ENCODE data around the gene SPO11. TPM values are rescaled to one million over a fixed set of nuclear protein-coding genes. Genes with fewer than 3 reads are reported as not detected.

Gene SPO11
- total RNA-seq, 1 donor from 2014 or later, result not detected

GRCh38 chr20:57291003-57291402 lies 38.6 kb upstream of the SPO11 start:
- no peaks in the 10 kb centered on the region for H3K4me1 ChIP-seq
- H3K36me3 ChIP-seq, result no peaks in the 10 kb centered on the region
- no peak overlapping the region for H3K27ac ChIP-seq
- no peak overlapping the region for H3K4me3 ChIP-seq
- intact Hi-C loops (cut with DNase I), result no loop called here
- ATAC-seq (no peak), DNase-seq (no peak)
- H3K9me3 ChIP-seq, result no peaks in the 10 kb centered on the region
- TF ChIP-seq CTCF (IDR thresholded peaks at IDR 0.05), result no peak
- H3K27me3 ChIP-seq, result peaks cover 12% of the 10 kb centered on the region

- Histone ChIP-seq H3K4me1 (no peaks in the 10 kb centered on the region), H3K9me3 (no peaks in the 10 kb centered on the region), H3K36me3 (no peaks in the 10 kb centered on the region), H3K27me3 (peaks cover 10% of the 10 kb centered on the region), H3K4me3 (no peak overlapping the region), H3K27ac (no peak overlapping the region)
- intact Hi-C loops (cut with DNase I), result no loop called here
- no peak for TF ChIP-seq CTCF (IDR thresholded peaks at IDR 0.05)
- DNase-seq, result no peak
- ATAC-seq, result no peak
These were observed 37.9 kb upstream of the SPO11 start for GRCh38 chr20:57291694-57292093.

GRCh38 chr20:57292611-57293010 lies 37.0 kb upstream of the SPO11 start:
- no peak for TF ChIP-seq CTCF (IDR thresholded peaks at IDR 0.05)
- no peaks in the 10 kb centered on the region for H3K4me1 ChIP-seq
- H3K4me3 ChIP-seq, result no peak overlapping the region
- no peak for ATAC-seq
- H3K27ac ChIP-seq, result no peak overlapping the region
- H3K36me3 ChIP-seq, result no peaks in the 10 kb centered on the region
- intact Hi-C loops (cut with DNase I), result no loop called here
- no peak for DNase-seq
- H3K27me3 ChIP-seq, result peaks cover 10% of the 10 kb centered on the region
- H3K9me3 ChIP-seq, result no peaks in the 10 kb centered on the region

- DNase-seq (no peak), ATAC-seq (no peak)
- intact Hi-C loops (cut with DNase I), result no loop called here
- Histone ChIP-seq H3K4me1 (no peaks in the 10 kb centered on the region), H3K27me3 (peaks cover 10% of the 10 kb centered on the region), H3K9me3 (no peaks in the 10 kb centered on the region), H3K27ac (no peak overlapping the region), H3K36me3 (no peaks in the 10 kb centered on the region), H3K4me3 (no peak overlapping the region)
- TF ChIP-seq CTCF (IDR thresholded peaks at IDR 0.05), result no peak
These were observed 35.6 kb upstream of the SPO11 start for GRCh38 chr20:57293995-57294394.

GRCh38 chr20:57294550-57294949 lies 35.1 kb upstream of the SPO11 start:
- no peak for TF ChIP-seq CTCF (IDR thresholded peaks at IDR 0.05)
- Histone ChIP-seq H3K4me3 (no peak overlapping the region), H3K9me3 (no peaks in the 10 kb centered on the region), H3K4me1 (no peaks in the 10 kb centered on the region), H3K27me3 (peaks cover 10% of the 10 kb centered on the region), H3K36me3 (no peaks in the 10 kb centered on the region), H3K27ac (no peak overlapping the region)
- intact Hi-C loops (cut with DNase I), result no loop called here
- DNase-seq (no peak), ATAC-seq (no peak)

GRCh38 chr20:57298457-57298856 lies 31.1 kb upstream of the SPO11 start:
- intact Hi-C loops (cut with DNase I), result no loop called here
- no peaks in the 10 kb centered on the region for H3K4me1 ChIP-seq
- H3K27ac ChIP-seq, result no peak overlapping the region
- DNase-seq (no peak), ATAC-seq (no peak)
- H3K27me3 ChIP-seq, result peaks cover 3% of the 10 kb centered on the region
- no peaks in the 10 kb centered on the region for H3K9me3 ChIP-seq
- no peak overlapping the region for H3K4me3 ChIP-seq
- no peak for TF ChIP-seq CTCF (IDR thresholded peaks at IDR 0.05)
- H3K36me3 ChIP-seq, result no peaks in the 10 kb centered on the region
